ENCODE measurements around the gene RRAGD.

DNA sequence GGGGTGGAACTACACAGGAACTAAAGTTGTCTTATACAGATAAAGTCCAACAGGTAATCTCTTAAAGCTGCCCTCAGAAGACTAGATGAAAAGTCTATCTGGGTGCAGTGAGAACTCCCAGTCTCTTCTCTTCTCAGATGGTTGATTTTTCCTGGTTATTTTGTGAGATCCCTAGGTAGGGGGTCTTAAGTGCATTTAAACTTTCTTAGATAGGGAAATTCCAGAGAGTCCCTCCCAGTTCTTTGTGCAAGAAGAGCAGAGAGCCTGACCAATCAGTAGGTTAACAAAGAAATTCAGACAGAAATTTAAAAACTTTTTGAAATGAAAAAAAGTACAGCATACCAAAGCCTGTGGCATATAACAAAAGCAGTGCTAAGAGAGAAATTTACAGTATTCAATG, 95.0 kb downstream of the RRAGD start:
- no peak for TF ChIP-seq EZH2 (IDR thresholded peaks at IDR 0.05; ENCODE audit: insufficient read depth, poor library complexity, severe bottlenecking)
- no peak for TF ChIP-seq EZH2phosphoT487 (IDR thresholded peaks at IDR 0.05; ENCODE audit: insufficient read depth, low read depth)

Data from GM23248 (cell line).